Choroid plexus epithelial cell (primary cell): ENCODE data around the gene COL26A1.
"Not testable (repeated sequence)": the region's sequence is repeated elsewhere in the genome, so short reads cannot be mapped to it uniquely, and the experiment has no call there.

ENCODE experiments used
- DNase-seq: peaks from one replicate; pipeline ENCODE4 v3.0.0-alpha.2; 2010; ENCODE audit warnings: low read depth
- H3K4me3 ChIP-seq: 2 replicates; pipeline ENCODE4 v1.5.1; 2011; ENCODE audit warnings: low read depth, mild to moderate bottlenecking, control low read depth, low read length, moderate library complexity
- CTCF ChIP-seq: conservative IDR thresholded peaks from 2 replicates; pipeline ENCODE4 v1.5.1; 2011; ENCODE audit warnings: low read depth, mild to moderate bottlenecking, control low read depth, inconsistent platforms, low read length, moderate library complexity

The COL26A1 gene

GRCh38 chr7:101598422-101598985, 235.8 kb downstream of the COL26A1 start:
- TF ChIP-seq CTCF = no peak

GRCh38 chr7:101598986-101599771, 236.5 kb downstream of the COL26A1 start:
- no peak overlapping the region for H3K4me3 ChIP-seq
- DNase-seq = no peak
- no peak for TF ChIP-seq CTCF

More at GRCh38 chr7:101598422-101598985, 235.8 kb downstream of the COL26A1 start:
- no peak overlapping the region for H3K4me3 ChIP-seq
- no peak for DNase-seq

- H3K4me3 ChIP-seq = no peak overlapping the region
- no peak for TF ChIP-seq CTCF
- DNase-seq = no peak
These were observed 237.1 kb downstream of the COL26A1 start for GRCh38 chr7:101599787-101600186.

GRCh38 chr7:101602082-101602481, 239.4 kb downstream of the COL26A1 start:
- H3K4me3 ChIP-seq = no peak overlapping the region
- DNase-seq = no peak
- no peak for TF ChIP-seq CTCF

GRCh38 chr7:101602484-101603241, 240.0 kb downstream of the COL26A1 start:
- peak; percentile 75 for DNase-seq
- TF ChIP-seq CTCF = peak; percentile 92
- H3K4me3 ChIP-seq = no peak overlapping the region

- H3K4me3 ChIP-seq = no peak overlapping the region
- no peak for DNase-seq
- no peak for TF ChIP-seq CTCF
These were observed 241.8 kb downstream of the COL26A1 start for GRCh38 chr7:101604331-101604933.

- not testable (repeated sequence) for H3K4me3 ChIP-seq, DNase-seq
These were observed 242.3 kb downstream of the COL26A1 start for GRCh38 chr7:101604934-101605332.
